Skin epidermis (tissue), 12 donors: ENCODE results near the gene FAM135A.
"Not testable (repeated sequence)": the region's sequence is repeated elsewhere in the genome, so short reads cannot be mapped to it uniquely, and the experiment has no call there.

Experiments
- H3K27ac ChIP-seq, 21 experiments: fragments of 200-600 bp; sonication (generic) in 11 of 21; one replicate each; pipeline ENCODE4 v1.5.0; 2020; ENCODE audit warnings: mild to moderate bottlenecking in 3 of 21, inconsistent platforms in 2 of 21, moderate library complexity in 2 of 21
- H3K4me3 ChIP-seq, 7 experiments: fragments of 200-600 bp; sonication (generic) in 2 of 7; one replicate each; pipeline ENCODE4 v1.5.0; 2020; ENCODE audit warnings: inconsistent platforms in 2 of 7, mild to moderate bottlenecking in 2 of 7, moderate library complexity in 1 of 7

FAM135A gene

DNA sequence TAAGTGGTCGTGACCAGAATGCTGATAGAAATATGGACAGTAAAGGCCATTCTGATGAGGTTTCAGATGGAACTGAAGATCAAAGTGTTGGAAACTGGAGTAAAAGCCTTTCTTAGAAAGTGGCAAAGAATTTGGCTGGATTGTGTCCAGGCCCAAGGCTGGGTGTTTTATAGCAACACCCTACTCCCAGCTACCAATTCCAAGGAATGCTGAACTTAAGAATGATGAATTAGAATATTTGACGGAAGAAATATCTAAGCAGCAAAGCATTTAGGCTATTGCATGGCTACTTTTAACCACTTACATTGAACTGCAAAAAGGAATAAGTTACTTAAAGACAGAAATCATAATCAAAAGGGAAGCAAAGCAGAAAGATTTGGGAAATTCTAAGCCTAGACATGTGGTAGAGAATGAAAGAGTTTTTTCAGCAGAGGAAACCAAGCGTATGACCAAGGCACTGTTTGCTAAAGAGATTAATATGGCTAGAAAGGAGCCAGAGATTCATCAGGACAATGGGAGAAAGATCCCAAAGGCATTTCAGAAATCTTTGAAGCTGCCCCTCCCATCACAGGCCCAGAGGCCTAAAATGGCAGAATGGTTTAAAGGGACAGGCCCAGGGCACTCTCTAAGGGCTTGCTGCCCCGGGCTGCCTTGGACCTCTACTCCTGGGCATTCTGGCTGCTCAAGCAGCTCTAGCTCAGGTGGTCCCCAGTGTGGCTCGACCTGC, 179.2 kb downstream of the FAM135A start:
- H3K27ac ChIP-seq = no peak overlapping the region
- H3K4me3 ChIP-seq = no peak overlapping the region

DNA sequence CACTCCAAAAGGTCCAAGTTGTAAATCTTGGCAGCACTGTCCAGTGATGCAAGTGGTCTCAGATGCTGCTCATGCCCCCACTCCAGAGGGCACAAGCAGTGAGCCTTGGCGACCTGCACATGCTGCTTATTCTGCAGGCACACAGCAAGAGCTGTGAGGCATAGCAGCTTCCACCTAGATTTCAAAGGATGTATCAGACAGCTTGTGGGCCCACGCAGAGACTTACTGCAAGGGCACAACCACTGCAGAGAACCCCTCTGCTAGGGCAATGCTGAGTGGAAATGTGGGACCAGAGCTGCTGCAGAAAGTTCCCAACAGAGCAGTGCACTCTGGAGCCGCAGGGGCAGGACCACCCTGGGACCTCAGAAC, 179.8 kb downstream of the FAM135A start:
- no peak overlapping the region for H3K27ac ChIP-seq

DNA sequence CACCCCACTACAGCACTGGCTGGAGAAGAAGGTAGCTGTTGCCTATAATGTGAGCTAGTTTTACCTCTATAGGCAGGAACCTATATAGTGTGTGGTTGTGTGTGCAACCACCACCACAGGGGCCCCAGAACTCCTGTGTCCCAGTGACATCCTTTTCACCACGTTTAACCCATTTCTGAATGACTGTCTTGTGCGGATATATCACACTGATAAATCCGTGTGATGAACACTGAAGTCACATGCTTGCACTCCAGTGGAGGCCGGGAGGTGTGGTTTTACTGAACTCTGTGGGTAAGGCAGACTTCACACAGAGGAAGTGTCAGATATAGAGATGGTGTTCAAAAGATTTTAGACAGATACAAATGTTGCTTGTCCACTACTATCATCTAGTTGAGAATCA, 185.9 kb downstream of the FAM135A start:
- no peak overlapping the region for H3K27ac ChIP-seq

More for the DNA sequence above, 179.8 kb downstream of the FAM135A start:
- no peak overlapping the region for H3K4me3 ChIP-seq

DNA sequence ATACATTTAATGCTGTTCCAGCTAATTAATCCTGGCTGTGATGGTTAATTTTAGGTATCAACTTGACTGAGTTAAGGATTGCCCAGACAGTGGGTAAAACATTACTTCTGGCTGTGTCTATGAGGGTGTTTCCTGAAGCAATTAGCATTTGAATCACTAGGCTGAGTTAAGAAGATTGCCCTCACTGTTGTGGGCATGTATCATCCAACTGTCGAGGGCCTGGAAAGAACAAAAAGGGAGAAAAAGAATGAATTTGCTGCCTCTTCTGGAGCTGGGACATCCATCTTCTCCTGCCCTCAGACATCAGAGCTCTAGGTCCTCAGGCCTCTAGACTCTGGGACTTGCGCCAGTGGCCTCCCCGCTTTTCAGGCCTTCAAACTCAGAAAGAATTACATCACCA, 187.7 kb downstream of the FAM135A start:
- no peak overlapping the region for H3K4me3 ChIP-seq
- H3K27ac ChIP-seq = no peak overlapping the region

More for the DNA sequence above, 185.9 kb downstream of the FAM135A start:
- H3K4me3 ChIP-seq = no peak overlapping the region

DNA sequence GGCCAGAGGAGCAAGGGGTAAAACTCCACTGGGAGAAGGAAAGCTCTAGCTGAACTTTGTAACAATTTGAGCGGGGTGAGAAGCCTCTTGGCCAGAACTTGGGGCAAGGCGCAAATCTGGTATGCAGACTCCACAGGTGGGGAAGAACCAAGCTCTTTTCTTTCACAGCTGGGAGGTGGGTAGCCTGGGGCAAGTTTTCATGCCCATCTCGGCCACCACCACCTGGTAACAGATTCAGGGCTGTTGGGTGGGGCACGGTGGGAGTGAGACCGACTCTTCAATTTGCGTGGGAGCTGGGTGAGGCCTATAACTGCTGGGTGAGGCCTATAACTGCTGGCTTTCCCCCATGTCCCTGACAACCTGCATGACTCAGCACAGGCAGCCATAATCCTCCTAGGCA, 190.9 kb downstream of the FAM135A start:
- Histone ChIP-seq H3K4me3 (no peak overlapping the region), H3K27ac (no peak overlapping the region)

DNA sequence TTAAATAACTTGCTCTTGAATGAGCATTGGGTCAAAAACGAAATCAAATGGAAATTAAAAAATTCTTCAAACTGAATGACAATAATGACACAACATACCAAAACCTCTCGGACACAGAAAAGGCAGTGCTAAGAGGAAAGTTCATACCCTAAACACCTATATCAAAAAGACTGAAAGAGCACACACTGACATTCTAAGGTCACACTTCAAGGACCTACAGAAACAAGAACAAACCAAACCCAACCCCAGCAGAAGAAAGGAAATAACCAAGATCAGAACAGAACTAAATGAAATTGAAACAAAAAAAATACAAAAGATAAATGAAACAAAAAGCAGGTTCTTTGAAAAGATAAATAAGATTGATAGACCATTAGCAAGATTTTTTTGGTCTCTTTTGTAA, 194.1 kb downstream of the FAM135A start:
- not testable (repeated sequence) for H3K4me3 ChIP-seq, H3K27ac ChIP-seq

DNA sequence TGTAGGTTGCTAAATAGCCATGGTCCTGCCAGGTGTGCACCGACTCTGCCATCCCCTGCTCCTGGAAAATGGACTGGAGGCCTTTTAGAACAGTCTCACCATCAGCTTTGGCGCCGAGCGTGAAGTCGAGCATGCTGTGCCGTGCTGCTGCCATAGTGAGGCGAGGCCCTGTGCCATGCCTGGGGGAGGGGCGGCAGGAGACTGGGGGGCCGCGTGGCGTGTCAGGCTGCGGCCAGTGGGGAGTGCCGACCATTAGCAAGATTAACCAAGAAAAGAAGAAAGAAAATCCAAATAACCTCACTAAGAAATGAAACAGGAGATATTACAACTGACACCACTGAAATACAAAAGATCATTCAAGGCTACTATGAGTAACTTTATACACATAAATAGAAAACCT, 195.9 kb downstream of the FAM135A start:
- H3K4me3 ChIP-seq = not testable (repeated sequence)

More for the DNA sequence above, 195.9 kb downstream of the FAM135A start:
- not testable (repeated sequence) for H3K27ac ChIP-seq
